ENCODE measurements around the gene FNTB.
"Not testable (repeated sequence)": the region's sequence is repeated elsewhere in the genome, so short reads cannot be mapped to it uniquely, and the experiment has no call there.

The FNTB gene

DNA sequence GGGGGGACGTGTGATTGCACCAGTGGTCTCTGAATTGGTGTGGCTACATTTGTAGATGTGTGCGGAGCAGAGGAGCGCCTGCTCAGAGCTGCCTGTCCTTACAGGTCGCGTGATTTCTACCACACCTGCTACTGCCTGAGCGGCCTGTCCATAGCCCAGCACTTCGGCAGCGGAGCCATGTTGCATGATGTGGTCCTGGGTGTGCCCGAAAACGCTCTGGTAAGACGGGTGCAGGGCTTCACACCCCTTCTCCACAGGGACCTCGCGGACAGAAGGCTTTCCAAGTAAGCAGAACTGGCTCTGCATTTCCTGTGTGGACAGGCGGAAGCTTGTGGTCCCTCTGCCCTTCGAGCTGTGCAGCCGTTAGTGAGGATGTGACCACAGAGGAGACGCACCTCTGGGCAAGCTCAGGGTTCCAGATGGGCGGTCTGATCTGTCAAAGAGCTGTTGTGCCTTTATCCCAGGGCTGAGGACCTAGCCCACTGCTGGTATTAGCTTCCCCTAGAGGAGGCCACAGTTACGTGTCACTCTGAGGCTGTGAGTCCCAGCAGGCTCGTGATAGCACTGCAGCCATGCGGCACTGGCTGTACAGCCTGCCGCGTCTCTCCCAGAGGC, 67.9 kb downstream of the FNTB start:
- no peak for DNase-seq (ENCODE audit: low spot score)

DNA sequence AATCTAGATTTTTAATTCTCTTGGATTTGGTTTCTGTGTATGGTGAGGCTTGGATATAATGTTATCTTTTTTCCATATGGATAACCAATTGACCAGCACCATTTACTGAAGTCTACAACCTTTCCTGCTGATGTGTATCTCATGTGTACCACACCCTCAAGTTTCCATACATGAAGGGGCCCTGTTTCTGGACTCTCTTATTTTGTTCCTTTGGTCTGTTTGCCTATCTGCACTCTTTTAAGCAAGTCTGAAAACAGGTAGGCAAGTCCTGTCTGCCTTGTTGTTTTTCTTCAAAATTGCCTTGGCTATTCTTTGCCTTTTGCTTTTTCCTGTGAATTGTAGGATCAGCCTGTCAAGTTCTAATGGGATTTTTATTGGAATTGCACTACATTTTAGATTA, 71.0 kb downstream of the FNTB start:
- no peak for DNase-seq (ENCODE audit: low spot score)

DNA sequence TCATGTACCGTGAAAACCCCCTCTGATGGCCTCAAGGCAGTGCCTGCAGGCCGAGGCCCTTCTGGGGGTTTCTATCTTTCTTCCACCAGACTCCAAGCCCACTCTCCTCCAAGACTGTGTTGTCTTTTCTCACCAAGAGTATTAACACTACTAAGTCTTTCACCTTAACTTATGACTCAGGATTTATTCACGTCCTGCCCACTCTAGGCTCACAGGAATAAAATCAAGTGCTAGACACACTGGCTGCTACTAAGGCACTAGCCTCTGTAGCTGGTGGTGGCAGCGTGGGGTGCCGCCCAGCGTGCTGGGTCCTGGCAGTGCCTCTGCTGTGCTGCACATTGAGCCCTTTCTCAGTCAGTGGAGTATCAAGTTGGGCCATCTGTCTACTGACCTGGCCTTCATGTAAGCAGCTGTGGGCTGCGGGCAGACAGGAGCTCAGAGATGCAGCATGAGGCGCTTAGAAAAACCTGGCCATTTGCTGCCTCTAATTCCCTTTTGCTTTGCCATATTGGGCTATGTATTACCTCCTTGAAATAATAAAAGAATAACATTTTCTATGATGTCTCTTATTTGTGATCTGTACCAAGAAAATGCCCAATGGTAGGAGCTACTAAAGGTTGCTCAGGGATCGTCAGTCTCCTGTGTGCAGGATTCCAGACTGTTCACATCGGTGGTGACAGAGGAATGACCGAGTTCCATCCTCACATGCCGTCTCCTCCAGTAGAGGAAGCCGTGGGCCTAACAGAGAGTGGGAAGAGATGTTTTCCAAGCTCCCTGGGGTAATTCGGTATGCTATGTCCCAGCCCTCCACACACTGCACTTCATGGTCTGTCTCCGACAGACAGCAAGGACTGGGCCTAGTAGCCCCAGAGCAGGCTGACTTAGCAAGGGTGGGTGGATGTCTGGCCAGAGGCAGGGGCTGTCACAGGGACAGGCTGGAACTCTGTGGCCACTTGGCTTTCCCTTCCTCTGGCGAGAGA, 75.7 kb downstream of the FNTB start:
- DNase-seq (ENCODE audit: low spot score) = no peak

DNA sequence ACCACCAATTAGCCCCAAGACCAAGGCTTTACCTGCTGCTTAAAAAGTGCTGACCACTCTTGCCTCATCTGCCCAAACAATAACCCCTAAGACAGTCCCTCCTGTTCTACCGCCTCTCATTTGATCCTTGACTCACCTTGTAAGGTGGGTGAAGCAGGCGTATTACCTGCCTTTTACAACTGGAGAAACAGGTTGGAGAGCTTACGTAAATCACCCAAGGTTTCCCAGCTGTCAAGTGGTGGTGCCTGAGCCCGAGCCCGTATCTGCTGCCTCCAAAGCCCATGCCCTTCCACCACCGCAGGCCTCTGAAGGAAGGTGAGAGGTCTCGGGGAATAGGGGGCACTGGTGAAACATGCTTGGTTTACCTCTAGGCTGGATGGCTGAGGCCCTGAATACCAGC, 79.0 kb downstream of the FNTB start:
- DNase-seq (ENCODE audit: low spot score) = no peak

DNA sequence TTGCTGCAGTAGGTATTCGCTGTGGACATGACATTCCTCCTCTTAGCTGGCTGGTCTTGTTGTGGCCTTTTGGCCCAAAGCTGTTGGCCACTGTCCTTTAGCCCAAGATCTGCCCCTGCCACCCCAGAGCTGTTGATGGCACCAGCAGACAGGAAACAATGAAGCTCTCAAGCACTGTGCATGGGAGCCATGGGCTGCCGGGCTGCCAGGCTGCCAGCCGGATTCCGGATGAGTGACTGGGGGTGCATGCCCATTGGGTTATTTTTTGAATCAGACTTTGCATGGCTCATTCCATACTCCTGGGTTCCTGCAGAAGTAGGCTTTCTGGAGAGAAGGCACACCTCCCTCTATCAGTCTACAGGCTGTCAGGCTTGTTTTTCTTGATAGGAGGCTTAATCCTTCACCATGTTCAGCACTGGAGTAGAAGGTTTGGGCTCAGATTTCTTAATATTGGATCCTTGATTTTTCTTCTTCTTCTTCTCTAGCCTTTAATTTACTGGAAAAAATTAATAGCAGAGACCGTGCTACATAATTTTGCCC, 83.2 kb downstream of the FNTB start:
- no peak for DNase-seq (ENCODE audit: low spot score)

DNA sequence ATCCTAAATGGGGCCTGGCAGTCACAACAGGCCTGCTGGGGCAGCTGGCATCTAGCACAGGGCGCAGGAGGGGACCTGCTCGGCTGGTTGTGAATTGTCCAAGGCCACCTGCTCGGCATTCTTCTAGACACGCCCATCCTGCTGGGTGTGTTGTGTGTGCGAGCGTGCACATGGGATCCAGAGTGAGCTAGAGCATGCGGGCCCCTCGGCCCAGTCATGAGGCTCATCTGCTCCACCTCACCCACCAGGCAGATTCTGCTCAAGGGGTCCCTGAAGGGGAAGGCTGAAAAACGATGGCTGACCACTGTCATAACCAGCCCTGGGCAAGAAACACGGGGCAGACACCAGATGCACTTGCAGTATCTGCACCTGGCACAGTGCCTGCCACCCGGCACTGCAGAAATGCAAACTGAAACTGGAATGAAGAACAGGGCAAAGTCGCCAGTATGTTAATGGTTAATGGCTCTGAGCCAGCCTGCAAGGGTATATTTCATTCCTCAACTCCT, 83.8 kb downstream of the FNTB start:
- DNase-seq (ENCODE audit: low spot score) = no peak

DNA sequence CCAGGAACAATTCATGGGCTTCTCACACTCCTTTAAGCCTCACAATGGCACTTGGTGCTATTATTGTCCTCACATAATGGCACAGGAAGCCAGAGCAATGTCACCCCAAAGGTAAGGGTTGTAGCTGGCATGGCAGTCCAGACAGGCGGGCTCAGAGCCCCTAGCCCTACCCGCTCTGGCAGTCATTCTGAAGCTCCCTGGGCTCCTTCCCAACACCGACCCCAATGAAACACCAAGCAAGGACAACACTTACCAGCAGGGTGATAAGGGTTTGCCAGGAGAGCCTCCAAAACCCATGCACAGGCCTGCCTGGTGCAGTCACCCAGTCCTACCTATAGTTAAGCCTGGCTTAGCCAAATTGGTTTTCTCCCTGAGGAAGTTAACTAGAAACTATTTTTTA, 84.8 kb downstream of the FNTB start:
- no peak for DNase-seq (ENCODE audit: low spot score)

DNA sequence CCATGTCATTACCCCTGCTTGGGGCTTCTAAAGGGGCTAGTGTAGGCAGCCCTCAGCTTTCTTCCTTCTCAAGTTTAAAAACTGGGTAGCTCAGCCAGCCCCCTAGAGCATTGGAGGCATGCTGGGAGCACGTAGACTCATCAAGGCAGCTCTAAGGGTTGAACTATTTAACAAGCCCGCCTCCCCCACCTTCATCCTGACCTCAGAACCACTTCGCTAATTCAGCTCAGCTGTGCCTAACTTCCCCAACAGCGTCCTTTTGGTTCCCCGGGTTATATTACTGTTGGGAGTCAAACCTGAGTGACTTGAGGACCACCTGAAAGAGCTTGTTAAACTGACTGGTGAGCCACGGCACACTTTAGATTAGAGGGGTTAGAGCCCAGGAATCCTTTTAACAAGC, 85.6 kb downstream of the FNTB start:
- no peak for DNase-seq (ENCODE audit: low spot score)

DNA sequence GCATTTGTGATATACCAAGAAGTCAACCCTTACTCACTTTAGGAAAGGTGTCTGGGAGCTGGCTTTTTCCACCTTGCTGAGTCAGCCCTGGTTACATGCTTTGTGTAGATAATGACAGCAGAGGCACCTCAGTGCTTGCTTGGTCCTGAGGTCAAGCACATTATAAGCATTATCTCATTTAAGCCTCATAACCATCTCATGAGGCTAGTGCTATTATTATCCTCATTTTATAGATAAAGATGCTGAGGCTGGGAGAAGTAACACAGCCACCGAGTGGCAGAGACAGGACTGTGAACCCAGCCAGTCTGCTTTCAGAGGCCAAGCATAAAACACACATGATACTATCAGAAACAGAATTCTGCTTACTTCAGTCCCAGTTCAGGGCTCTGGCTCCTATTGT, 86.2 kb downstream of the FNTB start:
- DNase-seq (ENCODE audit: low spot score) = no peak

DNA sequence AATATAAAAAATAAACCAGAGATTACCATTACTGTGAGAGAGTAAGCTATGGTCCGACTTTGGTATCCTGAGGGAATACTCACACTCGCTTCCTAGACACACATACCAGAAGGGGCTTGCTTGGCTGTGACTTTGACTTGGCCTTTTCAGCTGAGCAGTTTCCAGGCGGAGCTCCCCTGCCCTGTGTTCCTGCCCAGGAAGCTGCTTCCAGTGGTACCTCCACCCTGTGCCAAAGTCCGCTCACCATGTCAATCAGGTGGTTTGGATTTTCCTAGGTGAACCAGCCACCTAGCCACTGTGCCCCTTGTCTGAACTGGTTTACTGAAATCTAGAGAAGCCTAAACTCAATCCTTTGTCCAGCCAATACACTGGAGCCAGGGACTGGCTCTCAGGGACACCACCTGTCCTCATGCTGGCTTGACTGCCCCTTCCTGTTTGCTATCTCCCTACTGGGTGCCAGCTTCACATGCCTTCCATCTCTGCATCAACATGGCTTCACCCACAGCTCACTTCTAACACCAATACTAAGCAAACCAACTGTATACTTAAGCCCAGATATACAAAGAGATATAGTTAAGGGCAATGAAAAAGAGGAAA, 87.0 kb downstream of the FNTB start:
- no peak for DNase-seq (ENCODE audit: low spot score)

DNA sequence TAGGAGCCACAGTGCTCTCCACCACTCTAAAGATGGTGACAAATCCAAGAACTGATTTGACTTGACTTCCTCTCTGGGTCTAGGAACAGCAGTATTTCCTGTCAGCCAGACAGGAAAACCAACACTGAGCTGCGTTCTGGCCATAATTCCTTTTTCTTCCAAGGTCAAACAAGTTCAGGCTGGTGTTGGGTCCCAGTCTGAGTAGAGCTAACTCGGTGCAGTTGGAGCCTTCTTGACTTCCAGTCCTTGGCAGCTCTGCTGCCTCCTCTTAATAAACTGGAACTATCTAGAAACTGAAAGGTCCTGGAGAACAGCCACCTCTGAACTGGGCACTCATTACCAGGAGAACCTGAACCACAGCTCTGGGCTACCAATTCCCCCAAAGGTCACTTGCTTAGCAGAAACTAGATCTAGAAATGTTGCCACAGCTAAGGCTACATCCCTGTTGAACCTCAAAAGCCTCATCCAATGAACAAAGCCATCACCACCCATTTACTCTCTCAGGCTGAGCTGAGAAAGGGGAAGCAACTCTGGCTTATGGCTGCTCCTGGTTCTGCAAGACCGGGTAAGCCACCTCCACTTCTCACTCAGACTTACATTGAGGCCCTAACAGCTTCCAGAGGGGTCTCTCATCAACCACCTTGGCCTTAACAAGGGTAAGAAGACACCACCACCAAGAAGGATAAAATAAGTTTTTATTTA, 87.9 kb downstream of the FNTB start:
- no peak for DNase-seq (ENCODE audit: low spot score)

DNA sequence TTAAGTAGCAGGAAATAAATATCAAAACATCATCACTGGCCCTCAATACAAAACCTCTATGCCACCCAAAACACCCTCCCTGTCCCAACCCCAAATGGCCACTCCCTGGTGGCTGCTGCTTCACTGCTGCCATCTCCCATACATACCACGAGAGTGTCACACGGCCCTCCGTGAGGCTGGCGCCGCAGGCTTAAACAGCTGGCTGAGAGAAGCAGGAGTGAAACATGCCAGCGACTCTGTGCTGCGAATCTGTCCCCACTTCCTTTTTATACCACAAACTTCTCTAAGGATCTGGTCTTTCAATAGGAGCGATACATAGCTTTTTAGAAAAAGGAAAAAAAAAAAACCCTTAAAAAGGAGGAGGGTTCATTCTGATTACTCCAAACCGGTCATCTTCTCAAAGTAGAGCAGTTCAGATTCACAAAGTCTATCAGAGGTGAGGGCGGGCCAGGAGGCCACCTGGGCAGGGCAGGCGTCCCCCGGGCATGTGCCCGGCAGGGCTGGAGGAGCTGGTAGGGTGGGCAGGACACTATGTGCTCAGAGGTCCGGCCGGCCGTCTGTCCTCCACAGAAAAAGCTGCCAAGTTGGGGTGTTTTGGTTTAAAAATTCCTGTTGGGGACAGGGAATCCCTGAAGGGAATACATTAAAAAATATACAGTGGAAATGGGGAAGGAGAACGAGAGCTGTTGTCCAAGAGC, 89.1 kb downstream of the FNTB start:
- no peak for DNase-seq (ENCODE audit: low spot score)

DNA sequence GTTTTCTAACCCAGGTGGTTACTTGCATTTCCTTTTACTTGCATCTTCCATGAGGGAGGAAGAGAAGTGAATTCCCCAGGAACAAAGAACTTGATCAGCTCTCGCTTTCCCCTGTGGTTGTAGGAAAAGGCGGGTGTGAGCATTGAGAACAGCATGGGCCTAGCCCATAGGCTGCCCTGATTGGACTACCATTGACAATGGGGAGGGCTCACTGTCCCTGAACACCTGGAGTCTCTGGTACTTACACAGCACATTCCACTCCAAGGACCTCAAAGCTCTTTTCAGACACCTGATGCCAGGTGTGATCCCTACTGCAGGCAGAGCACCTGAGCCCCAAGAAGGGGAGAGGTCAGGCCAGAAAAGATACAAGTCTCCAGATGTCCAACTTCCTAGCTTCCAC, 90.6 kb downstream of the FNTB start:
- DNase-seq (ENCODE audit: low spot score) = no peak

DNA sequence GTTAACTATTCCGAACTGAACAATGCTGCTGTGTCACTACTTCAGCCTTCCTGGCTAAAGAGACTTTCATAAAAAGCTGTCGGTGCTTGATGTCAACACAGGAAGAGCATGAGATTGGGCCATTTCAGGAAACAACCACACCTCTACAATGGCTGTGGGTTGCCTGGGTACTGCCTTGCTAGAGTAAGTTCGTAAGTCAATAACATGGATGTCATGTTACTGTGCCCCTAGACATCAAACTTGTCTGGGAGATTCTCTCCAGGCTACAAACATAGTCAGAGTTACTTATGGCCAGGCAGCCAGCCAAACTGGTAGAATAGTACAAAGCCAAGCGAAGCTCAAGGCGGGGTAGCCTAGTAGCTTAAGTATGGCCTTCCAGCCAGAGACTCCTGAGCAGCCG, 92.5 kb downstream of the FNTB start:
- DNase-seq (ENCODE audit: low spot score) = no peak

DNA sequence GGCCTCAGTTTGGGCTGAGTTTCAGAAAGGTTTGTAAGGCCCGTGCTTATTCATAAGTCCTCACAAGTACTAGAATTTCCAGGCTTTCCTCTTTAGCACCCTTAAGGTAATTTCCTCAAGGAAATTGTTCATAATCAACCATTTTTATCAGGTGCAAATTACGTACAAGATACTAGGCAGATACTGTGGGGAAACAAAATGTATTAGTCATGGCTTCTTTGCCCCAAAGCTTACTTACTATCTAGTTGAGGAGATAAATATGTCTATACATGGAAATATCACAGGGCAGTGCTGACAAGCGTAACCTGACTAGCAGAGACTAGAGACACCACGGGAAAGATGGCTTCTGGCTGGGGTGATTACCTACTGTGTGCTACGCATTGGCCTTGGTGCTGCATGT, 93.1 kb downstream of the FNTB start:
- DNase-seq (ENCODE audit: low spot score) = no peak

DNA sequence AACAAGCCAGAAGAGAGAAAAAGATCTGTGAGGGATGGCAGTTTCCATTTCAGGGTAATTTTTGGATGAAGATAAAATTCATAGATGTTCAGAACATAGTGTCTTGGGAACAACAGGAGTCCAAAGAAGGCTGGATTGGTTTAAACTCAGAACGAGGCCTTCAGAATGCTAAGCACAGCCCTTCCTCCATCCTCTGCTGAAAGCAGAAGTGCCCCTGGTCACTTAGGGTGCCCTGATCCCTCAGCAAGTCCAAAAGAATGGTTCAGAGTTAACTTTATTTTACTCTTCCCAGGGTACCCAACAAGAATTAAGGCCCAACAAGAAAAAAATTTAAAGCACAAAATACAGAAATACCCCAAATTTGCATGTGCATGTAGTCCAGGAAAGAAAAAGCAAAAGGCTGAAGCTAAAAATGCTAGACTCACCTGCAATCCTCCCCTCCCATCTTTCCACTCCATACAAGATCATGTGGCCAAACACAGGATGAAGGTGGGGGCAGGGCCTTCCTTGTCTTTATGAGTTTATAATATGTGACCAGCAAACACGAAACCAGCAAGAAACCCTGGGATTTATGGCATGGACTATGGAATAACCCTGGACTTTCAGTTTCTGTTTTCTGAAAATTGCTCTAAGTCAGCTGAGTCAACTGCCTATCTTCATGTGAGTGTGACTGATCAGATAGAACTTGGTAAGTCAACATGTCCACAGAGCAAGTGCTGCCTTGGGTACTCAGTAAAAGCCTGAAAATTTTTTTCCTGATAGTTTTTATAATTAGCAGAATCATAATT, 94.5 kb downstream of the FNTB start:
- no peak for DNase-seq (ENCODE audit: low spot score)

DNA sequence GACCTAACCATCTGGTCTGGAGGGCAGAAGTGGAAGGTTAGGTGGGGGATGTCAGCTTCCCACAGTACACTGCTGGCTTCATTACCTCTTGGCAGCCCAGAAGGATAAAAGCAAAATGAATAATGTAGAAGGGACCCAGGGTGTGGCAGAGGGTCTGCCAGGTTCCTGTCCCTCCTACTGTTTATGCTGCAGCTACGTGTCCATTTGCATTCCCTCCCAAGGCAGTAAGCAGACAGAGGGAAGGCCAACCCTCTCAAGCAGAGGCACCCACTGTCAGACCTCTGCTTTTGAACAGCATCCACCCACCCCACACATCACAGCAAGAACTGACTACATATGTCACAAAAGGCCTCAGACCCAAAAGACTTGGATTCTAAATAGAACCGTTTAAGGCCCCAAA, 96.2 kb downstream of the FNTB start:
- DNase-seq (ENCODE audit: low spot score) = no peak

DNA sequence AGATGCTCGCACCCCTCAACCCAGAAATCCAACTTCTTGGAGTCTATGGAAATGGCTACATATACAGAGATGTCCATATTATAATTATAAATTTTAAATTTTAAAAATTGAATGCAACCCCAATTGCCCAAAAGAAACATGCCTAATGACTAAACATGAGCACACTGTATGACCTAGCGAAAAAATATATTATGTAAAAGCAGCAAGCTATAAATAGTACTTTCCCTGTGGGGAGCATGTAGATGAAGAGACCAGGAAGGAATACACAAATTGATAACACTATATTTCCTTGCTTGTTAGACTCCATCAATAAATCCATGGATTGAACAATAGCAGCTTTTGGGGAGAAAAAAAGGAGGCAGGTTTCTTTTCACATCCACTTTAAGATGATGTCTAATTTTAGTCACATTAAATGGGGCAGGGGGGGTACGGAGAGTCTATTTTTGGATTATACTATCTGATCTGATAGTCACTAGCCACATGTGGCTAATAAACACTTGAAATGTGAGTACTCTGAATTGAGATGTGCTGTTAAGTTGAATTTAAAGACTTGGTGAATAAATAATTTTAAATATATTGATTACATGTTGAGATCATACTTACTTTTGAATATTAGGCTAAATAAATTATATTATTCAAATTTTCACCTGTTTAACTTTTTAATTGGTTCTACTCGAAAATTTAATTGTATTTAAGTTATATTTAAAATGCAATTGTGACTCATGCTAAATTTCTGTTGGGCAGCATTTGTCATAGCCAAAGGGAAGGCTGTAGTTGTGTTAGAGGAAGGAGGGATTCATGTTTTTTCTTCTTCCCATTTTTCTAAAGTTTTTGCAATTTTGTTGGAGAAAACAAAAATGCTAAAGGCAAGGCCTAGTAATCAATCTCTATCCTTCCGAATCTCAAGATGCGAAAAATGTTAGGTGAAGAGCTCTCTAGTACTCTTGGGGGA, 98.1 kb downstream of the FNTB start:
- DNase-seq (ENCODE audit: low spot score) = no peak

DNA sequence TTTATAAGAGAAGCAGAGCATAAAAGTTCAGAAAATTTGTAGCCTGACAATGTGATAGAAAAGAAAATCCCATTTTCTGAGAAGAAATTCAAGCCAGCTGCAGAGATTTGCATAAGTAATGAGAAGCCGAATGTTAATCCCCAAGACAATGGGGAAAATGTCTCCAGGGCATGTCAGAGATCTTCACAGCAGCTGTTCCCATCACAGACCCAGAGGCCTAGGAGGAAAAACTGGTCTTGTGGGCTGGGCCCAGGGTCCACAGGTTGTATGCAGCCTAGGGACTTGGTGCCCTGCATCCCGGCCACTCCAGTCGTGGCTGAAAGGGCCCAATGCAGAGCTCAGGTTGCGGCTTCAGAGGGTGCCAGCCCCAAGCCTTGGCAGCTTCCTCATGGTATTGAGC, 100.0 kb downstream of the FNTB start:
- not testable (repeated sequence) for DNase-seq (ENCODE audit: low spot score)
